ENCODE measurements around the gene TMEM182.

The TMEM182 gene

GRCh38 chr2:102735416-102736109 lies 26.3 kb upstream of the TMEM182 start:
- no peak for TF ChIP-seq CTCF (conservative IDR thresholded peaks at IDR 0.05; ENCODE audit: low read depth, low read length)
- peak overlapping the region; percentile 88 for H3K4me3 ChIP-seq (ENCODE audit: low read length)
- no peak for DNase-seq (ENCODE audit: low read depth)

GRCh38 chr2:102736110-102736409 lies 25.8 kb upstream of the TMEM182 start:
- TF ChIP-seq CTCF (conservative IDR thresholded peaks at IDR 0.05; ENCODE audit: low read depth, low read length) = no peak
- peak overlapping the region; percentile 88 for H3K4me3 ChIP-seq (ENCODE audit: low read length)
- DNase-seq (ENCODE audit: low read depth) = no peak

- DNase-seq (ENCODE audit: low read depth) = no peak
- peak overlapping the region; percentile 88 for H3K4me3 ChIP-seq (ENCODE audit: low read length)
- TF ChIP-seq CTCF (conservative IDR thresholded peaks at IDR 0.05; ENCODE audit: low read depth, low read length) = no peak
These were observed 25.1 kb upstream of the TMEM182 start for GRCh38 chr2:102736410-102737409.

GRCh38 chr2:102737431-102737830 lies 24.4 kb upstream of the TMEM182 start:
- no peak for TF ChIP-seq CTCF (conservative IDR thresholded peaks at IDR 0.05; ENCODE audit: low read depth, low read length)
- H3K4me3 ChIP-seq (ENCODE audit: low read length) = peak overlapping the region; percentile 88
- no peak for DNase-seq (ENCODE audit: low read depth)

GRCh38 chr2:102743259-102743658 lies 18.6 kb upstream of the TMEM182 start:
- H3K4me3 ChIP-seq (ENCODE audit: low read length) = no peak overlapping the region
- no peak for TF ChIP-seq CTCF (conservative IDR thresholded peaks at IDR 0.05; ENCODE audit: low read depth, low read length)
- no peak for DNase-seq (ENCODE audit: low read depth)

- no peak for TF ChIP-seq CTCF (conservative IDR thresholded peaks at IDR 0.05; ENCODE audit: low read depth, low read length)
- no peak for DNase-seq (ENCODE audit: low read depth)
- H3K4me3 ChIP-seq (ENCODE audit: low read length) = no peak overlapping the region
These were observed 13.7 kb upstream of the TMEM182 start for GRCh38 chr2:102748107-102748506.

Data from retinal pigment epithelial cell (primary cell).